GM10248 (cell line): ENCODE data around the gene SPDL1.

Source experiments
- CTCF ChIA-PET: fragments of 300-600 bp; sonication (Branson Sonifier 250); formaldehyde crosslinking; extraction: SDS; loops from one replicate; lab custom pipeline; 2021; ENCODE audit warnings: antibody characterized with exemption; lab: Yijun Ruan, JAX
- POLR2A ChIA-PET: fragments of 350-650 bp; sonication (Branson Sonifier 250); formaldehyde crosslinking; extraction: SDS; loops from one replicate; lab custom pipeline; 2020; ENCODE audit warnings: antibody characterized with exemption; lab: Yijun Ruan, JAX
- DNase-seq: peaks from one replicate; pipeline ENCODE4 v3.0.0; 2012; ENCODE audit errors: extremely low spot score
- CTCF ChIP-seq: IDR thresholded peaks from 2 replicates; pipeline ENCODE4 v1.5.1; 2012; ENCODE audit warnings: mild to moderate bottlenecking, low read depth; ENCODE audit errors: extremely low read depth, missing control alignments, control extremely low read depth

The SPDL1 gene

DNA sequence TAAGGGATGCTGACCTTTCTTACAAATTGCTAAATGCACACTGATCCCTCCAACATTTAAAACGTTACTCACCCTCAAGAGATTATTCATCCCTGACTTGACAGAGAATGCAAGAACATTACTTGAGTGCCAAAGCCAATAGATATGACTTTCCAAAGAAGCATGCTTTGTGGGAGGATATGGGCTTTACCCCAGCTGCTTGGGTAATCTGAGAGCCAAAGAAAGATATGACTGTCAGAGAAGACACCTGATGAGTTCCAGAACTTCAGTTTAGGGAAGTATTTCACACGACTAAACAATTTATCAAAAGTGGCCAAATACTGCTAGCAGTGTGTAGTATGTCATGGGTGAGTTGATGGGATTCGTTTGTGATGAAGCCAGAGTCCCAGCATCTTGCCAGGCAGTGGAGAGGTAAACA, 7.4 kb upstream of the SPDL1 start:
- no peak for DNase-seq
- ChIA-PET POLR2A (no interaction called here), CTCF (no interaction called here)
- TF ChIP-seq CTCF: no peak

DNA sequence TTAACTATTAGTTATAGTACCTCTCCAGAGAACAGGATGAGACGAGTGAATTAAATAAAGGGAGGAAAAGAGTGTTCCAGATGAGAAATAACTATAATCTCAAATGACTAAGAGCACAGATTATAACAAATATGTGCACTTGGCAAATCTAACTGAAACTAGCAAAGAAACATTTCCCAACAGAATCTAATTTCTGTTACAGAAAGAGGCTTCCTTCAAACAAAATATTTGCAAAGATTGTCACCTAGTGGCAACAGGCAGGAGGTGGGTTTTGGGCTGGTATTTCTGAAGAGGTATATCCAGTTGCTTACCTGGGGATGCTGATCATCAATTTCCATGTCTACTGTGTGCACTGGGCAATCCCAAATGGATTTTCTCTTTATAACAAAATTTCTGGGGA, 5.6 kb upstream of the SPDL1 start:
- CTCF ChIA-PET: interaction anchor here (0.7 kb wide), 1 partner anchor 589 kb away, joined by 5 read pairs; no protein-coding TSS in a partner anchor
- DNase-seq: no peak
- TF ChIP-seq CTCF: peak; percentile 18
- POLR2A ChIA-PET: no interaction called here

GRCh38 chr5:169580964-169581363, 2.6 kb upstream of the SPDL1 start:
- ChIA-PET POLR2A (no interaction called here), CTCF (interaction anchor here (0.7 to 3.9 kb wide), 23 partner anchors 8 to 1311 kb away, joined by 3 to 42 read pairs (median 3); no protein-coding TSS in a partner anchor)
- no peak for TF ChIP-seq CTCF
- no peak for DNase-seq

DNA sequence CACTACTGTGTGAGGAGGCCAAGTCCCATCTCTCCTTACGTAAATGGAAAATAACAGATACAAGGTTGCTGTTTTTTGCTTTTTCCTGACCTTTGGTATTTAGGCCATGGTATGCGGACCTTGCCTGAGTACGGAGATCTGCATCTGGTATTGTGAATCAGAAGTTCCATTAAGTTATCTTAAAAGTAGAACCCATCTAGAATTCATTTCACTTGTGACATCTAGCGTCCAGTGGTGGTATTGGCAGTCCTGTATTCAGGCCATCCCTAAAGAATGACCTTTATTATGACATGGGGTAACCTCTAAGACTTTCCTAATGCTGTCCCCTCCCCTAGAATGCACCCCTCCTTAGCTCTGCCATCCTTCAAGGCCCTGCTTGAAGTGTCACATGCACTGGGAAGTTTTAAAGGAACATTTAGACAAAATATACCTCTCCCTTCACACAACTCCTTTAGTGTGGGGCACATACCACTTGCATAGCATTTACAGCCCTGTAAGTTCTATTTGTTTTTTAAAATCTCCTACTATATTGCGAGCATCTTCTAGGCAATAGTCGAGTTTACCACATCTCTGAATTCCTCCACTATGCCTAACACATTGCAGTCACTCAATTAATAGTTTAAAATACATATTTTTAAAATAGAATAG, 1.9 kb upstream of the SPDL1 start:
- POLR2A ChIA-PET: no interaction called here
- peak; percentile 50 for DNase-seq
- peak; percentile 68 for TF ChIP-seq CTCF
- CTCF ChIA-PET: interaction anchor here (0.7 to 3.9 kb wide), 22 partner anchors 8 to 903 kb away, joined by 3 to 42 read pairs (median 4); no protein-coding TSS in a partner anchor

DNA sequence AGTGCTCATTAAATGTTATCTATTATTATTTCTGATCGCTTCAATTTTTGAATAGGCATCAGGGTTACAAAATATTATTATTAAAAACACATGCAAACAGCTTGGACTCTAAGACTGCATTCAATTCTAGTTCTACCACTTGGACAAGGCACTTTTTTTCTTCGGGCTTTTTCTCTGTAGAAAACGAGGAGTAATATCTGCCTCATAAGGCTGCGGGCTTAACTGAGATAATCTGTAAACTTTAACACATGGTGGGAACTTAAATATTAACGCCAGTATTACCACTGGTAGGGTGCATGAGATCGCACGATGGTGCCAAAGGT, 511 bp upstream of the SPDL1 start:
- DNase-seq: no peak
- ChIA-PET CTCF (interaction anchor here (1.0 to 3.5 kb wide), 8 partner anchors 11 to 755 kb away, joined by 3 to 16 read pairs (median 4); no protein-coding TSS in a partner anchor), POLR2A (interaction anchor here (0.7 kb wide), 2 partner anchors 102 to 388 kb away, joined by 6 to 7 read pairs; no protein-coding TSS in a partner anchor)
- no peak for TF ChIP-seq CTCF

DNA sequence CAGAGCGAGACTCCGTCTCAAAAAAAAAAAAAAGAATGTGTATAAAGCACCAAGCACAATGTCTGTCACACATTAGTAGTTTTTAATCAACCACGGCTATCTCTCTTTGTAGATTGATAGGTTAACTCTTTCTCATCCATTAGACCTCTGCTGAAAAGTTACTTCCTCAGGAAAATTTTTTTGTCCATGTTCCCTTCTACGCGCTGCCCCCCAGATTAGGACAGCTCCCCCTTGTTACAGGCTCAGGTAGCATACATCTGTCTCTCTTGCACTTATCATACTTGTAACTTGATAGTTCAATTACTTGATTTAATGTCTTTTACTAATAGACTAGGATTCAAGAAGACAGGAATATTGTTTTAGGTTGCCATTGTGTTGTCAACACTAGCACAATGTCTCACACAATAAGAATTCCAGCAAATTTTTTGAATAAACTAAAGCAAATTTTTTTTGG, 1.5 kb downstream of the SPDL1 start:
- ChIA-PET CTCF (no interaction called here), POLR2A (no interaction called here)
- no peak for TF ChIP-seq CTCF
- no peak for DNase-seq
